Measurements from ENCODE around the gene NETO2.

Gene NETO2

DNA sequence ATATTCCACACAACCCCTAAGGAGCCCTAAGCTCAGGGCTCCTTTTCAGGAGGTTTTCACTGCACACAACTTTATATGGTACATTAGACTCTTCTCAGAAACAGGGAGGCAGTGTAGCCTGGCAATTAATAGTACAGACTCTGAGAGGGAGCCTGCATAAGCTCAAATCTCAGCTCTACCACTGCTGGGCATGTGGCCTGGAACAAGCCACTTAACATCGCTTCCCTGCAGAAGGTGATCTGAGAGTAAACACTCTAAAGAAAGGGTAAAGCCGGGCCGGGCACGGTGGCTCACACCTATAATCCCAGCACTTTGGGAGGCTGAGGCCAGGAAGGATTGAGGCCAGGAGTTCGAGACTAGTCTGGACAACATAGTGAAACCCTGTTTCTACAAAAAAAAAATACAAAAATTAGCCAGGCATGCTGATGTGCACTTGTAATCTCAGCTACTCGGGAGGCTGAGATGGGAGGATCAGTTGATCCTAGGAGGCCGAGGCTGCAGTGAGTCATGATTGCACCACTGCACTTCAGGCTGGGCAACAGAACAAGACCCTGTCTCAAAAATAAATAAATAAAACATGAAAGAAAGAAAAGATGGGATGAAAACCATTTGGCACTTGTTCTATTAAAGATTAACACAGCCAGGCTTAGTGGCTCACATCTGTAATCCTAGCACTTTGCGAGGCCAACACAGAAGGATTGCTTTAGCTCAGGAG is 99.6 kb downstream of the NETO2 start:
- DNase-seq (ENCODE audit: low read depth): no peak

DNA sequence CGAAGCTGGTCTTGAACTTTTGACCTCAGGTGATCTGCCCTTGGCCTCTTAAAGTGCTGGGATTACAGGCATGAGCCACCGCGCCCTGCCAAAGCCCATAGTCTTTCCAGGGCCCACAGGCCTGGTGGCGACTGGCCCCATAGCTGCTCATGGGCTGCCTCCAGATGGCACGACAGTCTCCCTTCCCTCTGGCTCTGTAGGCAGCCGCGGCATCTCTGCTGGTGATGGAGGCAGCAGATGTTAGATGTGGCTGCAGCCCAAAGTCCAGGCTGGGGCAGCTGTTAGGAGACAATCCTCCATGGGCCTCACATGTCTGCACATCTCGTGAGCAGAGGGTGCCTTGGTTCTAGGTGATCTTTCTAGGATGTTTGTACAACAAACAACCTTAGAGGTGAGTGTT is 100.5 kb downstream of the NETO2 start:
- no peak for DNase-seq (ENCODE audit: low read depth)

DNA sequence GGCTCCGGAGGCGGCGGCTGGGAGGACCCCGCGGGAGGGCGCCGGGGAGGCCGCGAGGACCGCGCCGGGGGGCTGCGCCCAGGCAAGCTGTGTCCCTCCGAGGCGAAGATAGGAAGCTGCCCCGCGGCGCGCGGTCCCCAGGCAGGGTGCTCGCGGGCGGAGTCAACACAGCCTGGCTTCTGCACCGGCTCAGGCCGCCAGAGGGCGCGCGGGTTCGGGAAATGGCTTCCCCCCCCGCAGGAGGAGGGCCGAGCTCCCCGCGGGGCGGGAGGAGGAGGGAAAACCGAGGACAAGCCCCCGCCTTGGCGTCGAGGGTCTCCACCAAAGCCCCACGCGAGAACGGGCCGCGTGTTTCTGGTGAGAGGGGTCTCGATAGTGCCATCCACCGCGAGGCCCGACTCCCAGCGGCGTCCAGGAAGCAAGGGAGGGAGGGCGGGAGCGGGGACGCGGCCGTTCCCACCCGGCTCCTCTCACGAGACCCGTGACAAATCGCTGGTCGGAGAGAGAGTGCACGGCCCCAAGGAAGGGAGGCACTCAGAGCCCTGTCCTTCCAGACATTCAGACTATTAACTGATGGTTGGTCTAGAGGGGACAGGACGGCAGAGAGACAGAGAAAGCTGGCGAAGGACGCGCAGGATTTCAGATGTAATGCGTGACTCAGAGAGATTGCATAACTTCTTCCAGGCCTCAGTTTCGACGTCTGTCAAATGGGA is 105.8 kb downstream of the NETO2 start:
- peak; percentile 49 for DNase-seq (ENCODE audit: low read depth)

DNA sequence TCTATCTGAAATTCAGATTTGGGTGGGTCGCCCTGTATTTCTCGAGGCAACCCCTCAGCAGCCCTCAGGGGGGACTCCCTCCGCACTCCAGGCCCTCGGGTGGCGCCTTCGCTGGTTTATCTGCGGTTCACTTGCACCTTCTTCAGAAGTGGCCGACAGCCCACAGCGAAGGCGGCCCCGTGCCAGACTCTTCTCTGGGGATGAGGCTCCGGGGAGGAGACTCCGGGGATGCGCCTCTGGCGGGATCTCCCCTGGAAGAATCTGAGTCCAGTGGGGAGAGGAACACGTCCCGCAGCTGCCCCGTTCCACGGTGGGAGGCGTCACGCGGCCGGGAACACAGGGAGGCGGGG is 106.4 kb downstream of the NETO2 start:
- no peak for DNase-seq (ENCODE audit: low read depth)

DNA sequence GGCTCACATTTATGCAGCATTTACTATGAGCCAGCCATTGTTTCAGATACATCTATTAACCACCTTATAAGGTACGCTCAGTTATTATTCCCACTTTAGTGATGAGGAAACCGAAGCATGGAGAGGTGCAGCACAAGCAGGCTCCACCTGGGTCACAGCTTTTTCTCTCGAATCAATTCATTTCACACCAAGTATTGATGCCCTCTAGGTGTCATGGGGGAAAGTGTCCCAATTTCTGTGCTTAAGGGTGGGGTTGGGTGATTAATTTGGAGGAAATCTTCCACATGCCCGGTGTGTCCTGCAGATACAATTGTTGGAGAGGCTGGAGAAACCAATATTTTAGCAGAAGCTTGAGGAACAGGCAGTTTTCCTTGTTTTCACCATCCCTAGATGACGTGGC is 107.5 kb downstream of the NETO2 start:
- no peak for DNase-seq (ENCODE audit: low read depth)

DNA sequence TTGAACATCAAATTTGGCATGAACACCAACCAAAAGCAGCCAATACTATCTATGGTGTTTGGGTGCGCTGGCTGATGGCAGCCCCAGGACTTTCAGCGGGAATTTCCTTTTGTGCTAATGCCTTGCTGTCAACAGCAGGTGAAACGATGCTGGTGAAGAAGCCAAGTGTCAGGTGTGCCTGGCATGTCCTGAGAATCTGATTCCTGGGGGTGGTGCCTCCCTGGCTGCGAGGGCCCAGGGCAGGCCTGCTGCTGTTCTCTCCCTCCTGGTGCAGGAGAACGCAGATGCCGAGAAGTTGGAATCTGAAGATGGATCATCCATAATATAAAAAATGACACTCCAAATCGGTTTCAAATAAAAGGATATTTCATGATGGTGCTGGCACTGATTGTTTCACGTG is 108.3 kb downstream of the NETO2 start:
- no peak for DNase-seq (ENCODE audit: low read depth)

DNA sequence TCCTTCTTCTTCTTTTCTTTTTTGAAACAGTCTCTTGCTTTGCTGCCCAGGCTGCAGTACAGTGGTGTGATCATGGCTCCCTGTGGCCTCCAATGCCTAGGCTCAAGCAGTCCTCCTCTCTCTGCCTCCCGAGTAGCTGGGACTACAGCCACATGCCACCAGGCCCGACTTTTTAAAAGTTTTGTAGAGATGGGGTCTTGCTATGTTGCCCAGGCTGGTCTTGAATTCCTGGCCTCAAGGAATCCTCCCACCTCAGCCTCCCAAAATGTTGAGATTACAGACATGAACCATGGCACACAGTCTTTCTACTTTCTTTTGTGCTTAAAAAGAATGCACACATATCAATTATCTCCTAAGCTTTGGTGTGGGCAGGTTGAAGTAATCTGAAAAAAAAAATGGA is 109.3 kb downstream of the NETO2 start:
- no peak for DNase-seq (ENCODE audit: low read depth)

DNA sequence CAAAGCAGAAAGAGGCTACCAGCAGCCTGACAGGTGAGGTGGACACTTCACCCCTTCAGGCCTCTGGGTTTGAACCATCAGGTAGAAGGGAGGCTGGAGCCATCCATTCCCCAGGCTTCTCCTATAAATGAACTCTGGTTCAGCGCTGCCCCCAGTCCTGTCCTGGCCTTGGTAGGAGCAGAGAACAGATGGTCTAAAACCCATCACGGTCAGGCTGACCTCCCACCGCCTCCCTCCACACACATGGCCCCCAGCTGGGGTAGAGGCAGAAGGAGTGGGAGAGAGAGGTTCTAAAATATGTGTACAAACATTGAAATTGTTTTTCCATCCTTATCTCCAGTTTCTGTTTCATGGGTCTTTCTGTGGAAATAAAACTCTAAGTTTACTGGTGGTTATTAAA is 110.6 kb downstream of the NETO2 start:
- no peak for DNase-seq (ENCODE audit: low read depth)

DNA sequence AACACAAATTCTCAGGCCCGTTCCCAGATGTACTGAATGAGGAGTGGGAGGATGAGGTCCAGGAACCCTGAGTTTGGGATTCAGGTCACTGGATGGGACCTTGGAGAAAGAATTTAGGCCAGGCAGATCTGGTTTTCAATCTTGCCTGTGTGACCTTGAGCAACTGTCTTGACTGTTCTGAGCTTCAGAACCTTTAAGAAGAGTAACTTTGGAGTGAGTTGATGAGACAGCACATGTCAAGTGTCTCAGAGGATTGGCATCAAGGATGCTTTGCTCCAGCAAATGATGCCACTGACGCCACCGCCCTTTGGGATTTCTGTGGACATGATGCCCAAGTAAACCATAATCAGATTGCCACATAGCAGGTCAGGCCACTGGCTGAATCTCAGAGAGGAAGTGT is 114.0 kb downstream of the NETO2 start:
- DNase-seq (ENCODE audit: low read depth): no peak

DNA sequence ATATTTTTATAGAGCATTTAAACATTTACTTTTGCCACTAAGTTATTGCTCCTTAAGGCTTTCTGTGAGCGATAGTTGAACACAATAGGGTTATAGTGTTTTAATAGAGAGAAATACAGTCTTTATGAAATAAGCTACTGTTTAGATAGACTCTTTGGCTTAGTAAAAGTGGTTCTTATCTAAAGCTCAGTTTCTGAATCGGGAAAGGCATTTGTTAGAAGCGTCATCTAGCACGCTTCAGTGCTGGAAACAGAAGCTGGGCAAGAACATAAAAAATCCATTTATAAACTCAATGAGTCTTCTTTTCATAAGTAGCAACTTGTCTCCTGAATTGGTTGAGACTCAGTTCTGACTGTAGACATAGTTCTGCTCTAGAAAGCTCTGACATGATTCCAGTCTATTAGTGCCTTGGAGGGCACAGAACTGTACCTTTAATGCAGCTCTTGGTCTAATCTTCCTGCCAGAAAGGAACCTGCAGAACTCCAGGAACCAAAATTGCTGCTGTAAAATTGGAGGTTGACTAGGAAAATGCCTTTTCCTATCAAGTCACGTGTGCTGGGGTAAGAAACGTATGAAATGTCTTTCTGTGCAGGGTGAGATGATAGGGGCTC is 114.9 kb downstream of the NETO2 start:
- DNase-seq (ENCODE audit: low read depth): no peak

Data from GM04504 (cell line).